Kidney capillary endothelial cell (primary cell): ENCODE measurements around the gene BARX1.

Source experiments
- DNase-seq: peaks from one replicate; pipeline ENCODE4 v3.0.0-alpha.2; 2018; ENCODE audit warnings: low spot score

Gene BARX1

GRCh38 chr9:93917121-93917853, 37.9 kb downstream of the BARX1 start:
- no peak for DNase-seq

GRCh38 chr9:93916358-93916757, 38.8 kb downstream of the BARX1 start:
- no peak for DNase-seq

GRCh38 chr9:93911801-93912554, 43.2 kb downstream of the BARX1 start:
- no peak for DNase-seq

- DNase-seq, result no peak
These were observed 43.9 kb downstream of the BARX1 start for GRCh38 chr9:93911136-93911745.

GRCh38 chr9:93910598-93910997, 44.6 kb downstream of the BARX1 start:
- no peak for DNase-seq

GRCh38 chr9:93910196-93910595, 45.0 kb downstream of the BARX1 start:
- no peak for DNase-seq

- DNase-seq, result no peak
These were observed 45.9 kb downstream of the BARX1 start for GRCh38 chr9:93909242-93909616.

- no peak for DNase-seq
These were observed 46.4 kb downstream of the BARX1 start for GRCh38 chr9:93908591-93909241.

- no peak for DNase-seq
These were observed 47.5 kb downstream of the BARX1 start for GRCh38 chr9:93907551-93908199.

- no peak for DNase-seq
These were observed 48.8 kb downstream of the BARX1 start for GRCh38 chr9:93906195-93906880.

GRCh38 chr9:93905473-93906133, 49.6 kb downstream of the BARX1 start:
- DNase-seq, result no peak

- no peak for DNase-seq
These were observed 50.3 kb downstream of the BARX1 start for GRCh38 chr9:93904649-93905472.

- no peak for DNase-seq
These were observed 51.1 kb downstream of the BARX1 start for GRCh38 chr9:93903886-93904648.

GRCh38 chr9:93902780-93903655, 52.1 kb downstream of the BARX1 start:
- DNase-seq, result no peak

GRCh38 chr9:93902051-93902779, 52.9 kb downstream of the BARX1 start:
- DNase-seq, result no peak
